Measurements from ENCODE around the gene TRAM2. TPM values are rescaled to one million over a fixed set of nuclear protein-coding genes. Genes with fewer than 3 reads are reported as not detected.

Gene TRAM2
- total and polyA plus RNA-seq, 2 donors (not counting 3 experiments of a cell fraction or from before 2014, with no cell fraction given), result 85.7 to 98.6 TPM

- TF ChIP-seq MAX (IDR thresholded peaks at IDR 0.05; ENCODE audit: insufficient read depth, insufficient read length) (no peak), POLR2A (IDR thresholded peaks at IDR 0.05; ENCODE audit: low read depth, low read length) (no peak), POLR2AphosphoS5 (IDR thresholded peaks at IDR 0.05; ENCODE audit: insufficient read depth, low read depth, low read length) (no peak), CTCF (IDR thresholded peaks at IDR 0.05; ENCODE audit: extremely low read depth in 1 of 2, insufficient read depth in 1 of 2, low read depth in 1 of 2, low read length in 2 of 2) (no peak), EZH2 (IDR thresholded peaks at IDR 0.05; ENCODE audit: borderline replicate concordance, low read depth, low read length, severe bottlenecking) (no peak), FOS (IDR thresholded peaks at IDR 0.05; ENCODE audit: borderline replicate concordance, insufficient read depth, low read length) (no peak), JUN (IDR thresholded peaks at IDR 0.05; ENCODE audit: borderline replicate concordance, insufficient read depth, insufficient read length, low read depth) (no peak), MYC (IDR thresholded peaks at IDR 0.05; ENCODE audit: low read depth, low read length) (no peak), GATA2 (IDR thresholded peaks at IDR 0.05; ENCODE audit: insufficient read depth, insufficient read length, low read depth, low read length) (no peak)
- H3K36me3 ChIP-seq (ENCODE audit: control insufficient read depth in 2 of 2, extremely low read depth in 1 of 2, insufficient read depth in 2 of 2, low read length in 2 of 2), result peaks cover 2 to 3% of the 10 kb centered on the region in 2 experiments
Measured at GRCh38 chr6:52527436-52527835, 49.4 kb downstream of the TRAM2 start.

More at GRCh38 chr6:52527436-52527835, 49.4 kb downstream of the TRAM2 start:
- H3K27ac ChIP-seq (ENCODE audit: insufficient read depth, low read depth, low read length), result no peak overlapping the region
- DNase-seq (ENCODE audit: low read depth, low spot score) (no peak), FAIRE-seq (no peak)
- no peak overlapping the region for H3K4me2 ChIP-seq (ENCODE audit: insufficient read depth, low read length)
- H3K9me1 ChIP-seq (replicated peaks; ENCODE audit: control insufficient read depth, extremely low read depth, insufficient read depth, low read length), result no peaks in the 10 kb centered on the region
- dilution Hi-C loops (cut with MboI; ENCODE audit: extremely low pct_ligation_motif_present, low sequenced_read_pairs), result loop anchor here (25.0 kb wide), 1 partner anchor 115 kb away; the partner anchor contains the start of gene EFHC1
- H3K4me1 ChIP-seq (ENCODE audit: control insufficient read depth, extremely low read depth, insufficient read depth, low read length), result peaks cover 31% of the 10 kb centered on the region
- no peak overlapping the region for H3K9ac ChIP-seq (replicated peaks; ENCODE audit: extremely low read depth, insufficient read depth, low read length)
- intact Hi-C loops (cut with micrococcal nuclease), result no loop called here
- no peaks in the 10 kb centered on the region for H3K27me3 ChIP-seq (ENCODE audit: control insufficient read depth in 2 of 2, insufficient read depth in 2 of 2, low read length in 2 of 2)
- ChIA-PET CTCF (interaction anchor here (0.9 to 1.6 kb wide), 3 partner anchors 10 to 63 kb away, joined by 3 to 4 read pairs (median 3); no protein-coding TSS in a partner anchor), POLR2A (interaction anchor here (1.1 kb wide), 1 partner anchor 22 kb away, joined by 3 read pairs; no protein-coding TSS in a partner anchor)
- H4K20me1 ChIP-seq (replicated peaks; ENCODE audit: control insufficient read depth, extremely low read depth, insufficient read depth, low read length), result no peaks in the 10 kb centered on the region
- H3K4me3 ChIP-seq (replicated peaks in 1 of 3; ENCODE audit: insufficient read depth in 1 of 3, low read depth in 1 of 3, low read length in 3 of 3), result no peak overlapping the region
- no peaks in the 10 kb centered on the region for H3K9me3 ChIP-seq (replicated peaks; ENCODE audit: control insufficient read depth, insufficient read depth, low read length)
- H3K79me2 ChIP-seq (ENCODE audit: control insufficient read depth, insufficient read depth, low read length), result peaks cover 35% of the 10 kb centered on the region
- H2AFZ ChIP-seq (ENCODE audit: low read depth, low read length), result no peak overlapping the region
- no TSS peak for BruUV-seq (replicated peaks)

Measured in endothelial cell of umbilical vein (primary cell).